ENCODE measurements around the gene DEFB132. TPM values are rescaled to one million over a fixed set of nuclear protein-coding genes. Genes with fewer than 3 reads are reported as not detected.

The DEFB132 gene
- total and polyA plus RNA-seq, 2 of the 8 experiments (the other 6 are each of a cell fraction or from before 2014, with no cell fraction given) = not detected

DNA sequence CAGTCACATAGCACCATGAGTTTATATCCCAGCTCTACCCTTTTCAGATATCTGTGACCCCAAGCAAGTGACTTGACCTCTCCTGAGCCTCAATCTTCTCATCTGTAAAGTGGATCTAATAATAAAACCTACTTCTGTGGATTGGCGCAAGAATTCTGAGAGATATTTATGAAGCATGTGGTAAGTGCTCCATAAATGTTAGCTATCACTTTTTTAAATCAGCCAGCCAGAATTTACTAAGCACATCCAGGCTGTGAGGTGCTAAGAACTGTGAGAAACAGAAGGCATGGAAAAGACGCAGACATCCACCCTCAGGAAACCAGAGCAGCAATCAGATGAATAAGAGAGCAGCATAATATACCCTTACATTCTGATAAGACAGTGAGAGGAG lies 32.2 kb downstream of the DEFB132 start:
- WGBS, 2 experiments (ENCODE audit: extremely low coverage in 1 of 2, insufficient coverage in 1 of 2, insufficient read length in 1 of 2, insufficient replicate concordance in 2 of 2, low coverage in 1 of 2, low lambda C conversion rate in 2 of 2, missing lambda C conversion rate in 1 of 2) = 64% methylated on average over 2 of the region's 2 CpGs; no CpG with 5 or more reads in 1 of the 2 experiments
- Histone ChIP-seq H3K79me1 (ENCODE audit: low read depth, low read length) (no peaks in the 10 kb centered on the region), H3K23me2 (ENCODE audit: low read depth, low read length) (peaks cover 5% of the 10 kb centered on the region), H3K27me3 (replicated peaks in 1 of 4; ENCODE audit: control insufficient read depth in 3 of 4, extremely low read depth in 1 of 4, insufficient read depth in 3 of 4, low read length in 3 of 4) (0 out of 7 replicates have a peak, but pooled peaks cover 0 to 2% (median 0%) of the 10 kb centered on the region in 4 experiments), H4K5ac (ENCODE audit: insufficient read length, low read depth, low read length) (no peak overlapping the region), H3K14ac (ENCODE audit: insufficient read length) (no peak overlapping the region), H3K9ac (replicated peaks in 1 of 4; ENCODE audit: extremely low read depth in 1 of 4, low read depth in 3 of 4, low read length in 3 of 4) (peak overlapping the region; percentile 64 to 77 (median 70)), H3K4me1 (replicated peaks in 1 of 4; ENCODE audit: control insufficient read depth in 3 of 4, insufficient read depth in 4 of 4, low read length in 3 of 4) (peaks cover 0 to 5% (median 4%) of the 10 kb centered on the region in 4 experiments; a peak in 5 of 7 replicates), H3K79me2 (ENCODE audit: control insufficient read depth in 1 of 2, insufficient read depth in 2 of 2, low read length in 2 of 2) (peaks cover 0 to 4% of the 10 kb centered on the region in 2 experiments; a peak in 1 of 4 replicates), H2AK5ac (ENCODE audit: low read depth, low read length) (no peak overlapping the region), H3K4me3 (ENCODE audit: extremely low read depth in 1 of 4, insufficient read depth in 2 of 4, low read depth in 3 of 4, low read length in 4 of 4) (peak overlapping the region; percentile 74 to 94 (median 84)), H2BK15ac (ENCODE audit: low read length) (peak overlapping the region; percentile 96; the same call in 1 of the 2 replicates), H2AFZ (ENCODE audit: low read length) (peak overlapping the region; percentile 91; the same call in 1 of the 2 replicates), H3K23ac (ENCODE audit: insufficient read length) (no peak overlapping the region), H2BK5ac (ENCODE audit: low read depth, low read length) (peak overlapping the region; percentile 61; the same call in 1 of the 2 replicates), H4K8ac (ENCODE audit: extremely low read depth, insufficient read depth, low read length) (peak overlapping the region; percentile 63; the same call in 1 of the 2 replicates), H2BK12ac (ENCODE audit: low read depth, low read length) (0 out of 2 replicates have a peak overlapping the region, but pooled peaks have one; percentile 32), H2BK20ac (ENCODE audit: low read length) (no peak overlapping the region; the same call in 1 of the 2 replicates), H3K4me2 (ENCODE audit: insufficient read depth in 1 of 2, low read depth in 2 of 2, low read length in 2 of 2) (peak overlapping the region; percentile 72 to 78), H4K20me1 (replicated peaks in 1 of 2; ENCODE audit: control insufficient read depth in 1 of 2, insufficient read depth in 2 of 2, low read length in 2 of 2) (no peaks in the 10 kb centered on the region), H3K9me3 (ENCODE audit: insufficient read depth in 2 of 2, low read depth in 1 of 2, low read length in 1 of 2) (no peaks in the 10 kb centered on the region), H3K4ac (replicated peaks; ENCODE audit: insufficient read length, low read depth, low read length) (no peak overlapping the region), H3K56ac (replicated peaks; ENCODE audit: insufficient read length, low read depth, low read length) (no peak overlapping the region), H3K36me3 (ENCODE audit: control insufficient read depth in 2 of 4, insufficient read depth in 4 of 4, low read length in 3 of 4) (no peaks in the 10 kb centered on the region), H2BK120ac (replicated peaks; ENCODE audit: low read depth, low read length) (no peak overlapping the region), H4K91ac (replicated peaks; ENCODE audit: insufficient read length, low read length) (no peak overlapping the region), H3K27ac (ENCODE audit: low read depth, low read length) (no peak overlapping the region), H3K18ac (ENCODE audit: extremely low read depth, low read length) (peak overlapping the region; percentile 68; the same call in 1 of the 2 replicates)
- CTCF ChIA-PET (ENCODE audit: partially characterized antibody) = interaction anchor here (2.9 kb wide), 1 partner anchor 12 kb away, joined by 9 read pairs; no protein-coding TSS in a partner anchor
- POLR2A ChIA-PET (ENCODE audit: partially characterized antibody) = interaction anchor here (0.7 to 1.7 kb wide), 3 partner anchors 9 to 29 kb away, joined by 3 to 5 read pairs (median 4); no protein-coding TSS in a partner anchor
- TF ChIP-seq POLR2A (IDR thresholded peaks at IDR 0.05; ENCODE audit: control extremely low read depth in 1 of 2, low read depth in 2 of 2, low read length in 2 of 2) = no peak
- TF ChIP-seq PHF8 (conservative IDR thresholded peaks at IDR 0.05; ENCODE audit: low read depth, low read length) = no peak
- TF ChIP-seq, protein P1, sequence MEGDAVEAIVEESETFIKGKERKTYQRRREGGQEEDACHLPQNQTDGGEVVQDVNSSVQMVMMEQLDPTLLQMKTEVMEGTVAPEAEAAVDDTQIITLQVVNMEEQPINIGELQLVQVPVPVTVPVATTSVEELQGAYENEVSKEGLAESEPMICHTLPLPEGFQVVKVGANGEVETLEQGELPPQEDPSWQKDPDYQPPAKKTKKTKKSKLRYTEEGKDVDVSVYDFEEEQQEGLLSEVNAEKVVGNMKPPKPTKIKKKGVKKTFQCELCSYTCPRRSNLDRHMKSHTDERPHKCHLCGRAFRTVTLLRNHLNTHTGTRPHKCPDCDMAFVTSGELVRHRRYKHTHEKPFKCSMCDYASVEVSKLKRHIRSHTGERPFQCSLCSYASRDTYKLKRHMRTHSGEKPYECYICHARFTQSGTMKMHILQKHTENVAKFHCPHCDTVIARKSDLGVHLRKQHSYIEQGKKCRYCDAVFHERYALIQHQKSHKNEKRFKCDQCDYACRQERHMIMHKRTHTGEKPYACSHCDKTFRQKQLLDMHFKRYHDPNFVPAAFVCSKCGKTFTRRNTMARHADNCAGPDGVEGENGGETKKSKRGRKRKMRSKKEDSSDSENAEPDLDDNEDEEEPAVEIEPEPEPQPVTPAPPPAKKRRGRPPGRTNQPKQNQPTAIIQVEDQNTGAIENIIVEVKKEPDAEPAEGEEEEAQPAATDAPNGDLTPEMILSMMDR (IDR thresholded peaks at IDR 0.05; ENCODE audit: control extremely low read depth in 1 of 3, insufficient read depth in 1 of 3, low read depth in 1 of 3, low read length in 3 of 3) = no peak
- no peak for TF ChIP-seq TAF7 (optimal IDR thresholded peaks at IDR 0.05; ENCODE audit: borderline replicate concordance, low read depth, low read length)
- FAIRE-seq = no peak
- DNase-seq (ENCODE audit: low read depth in 1 of 2, low spot score in 2 of 2) = no peak
